HG02678 (cell line): ENCODE measurements around the gene KRTAP12-4.
"Not testable (repeated sequence)": the region's sequence is repeated elsewhere in the genome, so short reads cannot be mapped to it uniquely, and the experiment has no call there.

ENCODE experiments used
- ATAC-seq: cut with Tn5 transposase; IDR thresholded peaks from one replicate; pipeline ENCODE4 v1.9.1; 2021; ENCODE audit warnings: mild to moderate bottlenecking, moderate library complexity; ENCODE audit not compliant: unreplicated experiment

The KRTAP12-4 gene

GRCh38 chr21:44657635-44658540 is 3.4 kb upstream of the KRTAP12-4 start, which contains the start of gene KRTAP12-3:
Gene KRTAP12-3 (plus strand): TSS chr21:44657932. CDS start chr21:44657980, 48 bp downstream.
- ATAC-seq, result no peak

- ATAC-seq, result no peak
These were observed 2.4 kb upstream of the KRTAP12-4 start for GRCh38 chr21:44656868-44657267.

GRCh38 chr21:44653656-44654575 is 543 bp downstream of the KRTAP12-4 start:
- ATAC-seq, result no peak

GRCh38 chr21:44653123-44653522 is 1.3 kb downstream of the KRTAP12-4 start:
- ATAC-seq, result no peak

GRCh38 chr21:44650973-44651675 is 3.3 kb downstream of the KRTAP12-4 start:
- no peak for ATAC-seq

GRCh38 chr21:44650265-44650972 is 4.0 kb downstream of the KRTAP12-4 start:
- no peak for ATAC-seq

- no peak for ATAC-seq
These were observed 4.8 kb downstream of the KRTAP12-4 start for GRCh38 chr21:44649521-44650100.

GRCh38 chr21:44648557-44649311 is 5.7 kb downstream of the KRTAP12-4 start:
- no peak for ATAC-seq

- no peak for ATAC-seq
These were observed 7.3 kb downstream of the KRTAP12-4 start for GRCh38 chr21:44647222-44647552.

- ATAC-seq, result not testable (repeated sequence)
These were observed 7.9 kb downstream of the KRTAP12-4 start, which contains the start of gene KRTAP10-11 for GRCh38 chr21:44646366-44647221. Gene KRTAP10-11 (plus strand): TSS chr21:44646414. CDS start chr21:44646459, 45 bp downstream.

- ATAC-seq, result no peak
These were observed 9.6 kb downstream of the KRTAP12-4 start for GRCh38 chr21:44644878-44645277.

GRCh38 chr21:44643741-44644310 is 10.6 kb downstream of the KRTAP12-4 start:
- ATAC-seq, result no peak

- no peak for ATAC-seq
These were observed 13.7 kb downstream of the KRTAP12-4 start for GRCh38 chr21:44640761-44641160.

GRCh38 chr21:44639331-44639655 is 15.2 kb downstream of the KRTAP12-4 start:
- ATAC-seq, result no peak

GRCh38 chr21:44638506-44639330 is 15.7 kb downstream of the KRTAP12-4 start:
- not testable (repeated sequence) for ATAC-seq

- not testable (repeated sequence) for ATAC-seq
These were observed 16.6 kb downstream of the KRTAP12-4 start for GRCh38 chr21:44637851-44638348.
